K562 (cell line): ENCODE results near the gene PPP4R1. TPM values are rescaled to one million over a fixed set of nuclear protein-coding genes. Genes with fewer than 3 reads are reported as not detected.
A peak's percentile ranks its signal among the peaks of the same experiment; 100 is the strongest.

Experiments used
- ATAC-seq: fragments of 200-7000 bp; cut with Tn5 transposase; 3 replicates; pipeline ENCODE4 v1.9.1; 2020; ENCODE audit warnings: moderate library complexity
- BruUV-seq: library from RNA; stranded (reverse); fragments of 400-500 nt; replicated peaks from 2 replicates; lab custom pipeline; 2021; lab: Mats Ljungman, UMichigan
- CTCF ChIA-PET: fragments of 300-600 bp; formaldehyde crosslinking; extraction: SDS; loops from one replicate; lab custom pipeline; 2021; ENCODE audit warnings: low intra/inter-chr PET ratio; lab: Yijun Ruan, JAX
- POLR2A ChIA-PET: fragments of 300-600, 350-650 bp; sonication (Branson Sonifier 250); formaldehyde crosslinking; extraction: SDS; loops from one replicate; lab custom pipeline; 2021; ENCODE audit warnings: antibody characterized with exemption, inconsistent platforms; lab: Yijun Ruan, JAX
- DNase-seq, 4 experiments: peaks; one replicate each; pipeline versions ENCODE4 v3.0.0 to v3.0.0-alpha.2; 2011 to 2018; ENCODE audit warnings: low spot score in 3 of 4, mixed read lengths in 3 of 4; ENCODE audit errors: extremely low read depth in 1 of 4
- FAIRE-seq: peaks from 2 replicates; lab custom pipeline; 2011; peaks lifted over from hg19 to GRCh38; lab: Jason Lieb, UNC
- H2AFZ ChIP-seq: 2 replicates; pipeline ENCODE4 v1.6.0; 2011; ENCODE audit warnings: low read depth, low read length, control low read depth, inconsistent platforms
- H3K27ac ChIP-seq: fragments of 200-600 bp; 3 replicates; pipeline ENCODE4 v1.8.0; 2011; ENCODE audit warnings: low read depth, mild to moderate bottlenecking, control low read depth, inconsistent platforms, low read length, moderate library complexity, mixed read lengths; ENCODE audit errors: extremely low read depth
- H3K27me3 ChIP-seq, 2 experiments: fragments of 300-600 bp in 1 of 2; 2 replicates in 1 of 2; 3 replicates in 1 of 2; pipeline versions ENCODE4 v1.6.0 to v1.8.0; 2011; ENCODE audit warnings: inconsistent platforms in 2 of 2, low read length in 2 of 2, mild to moderate bottlenecking in 1 of 2, mixed read lengths in 1 of 2, moderate library complexity in 1 of 2; ENCODE audit not compliant: control insufficient read depth in 2 of 2, insufficient read depth in 2 of 2
- H3K36me3 ChIP-seq: fragments of 300-600 bp; 3 replicates; pipeline ENCODE4 v1.8.0; 2011; ENCODE audit warnings: mild to moderate bottlenecking, low read length, inconsistent platforms; ENCODE audit not compliant: control insufficient read depth, insufficient read depth
- H3K4me1 ChIP-seq, 2 experiments: fragments of 200-600 bp in 1 of 2; replicated peaks in 1 of 2; 2 replicates in 1 of 2; 3 replicates in 1 of 2; pipeline versions ENCODE4 v1.5.1 to v1.8.0; 2011; ENCODE audit warnings: inconsistent platforms in 2 of 2, low read length in 2 of 2, mild to moderate bottlenecking in 1 of 2, mixed read lengths in 1 of 2, moderate library complexity in 1 of 2; ENCODE audit not compliant: control insufficient read depth in 2 of 2, insufficient read depth in 2 of 2
- H3K4me2 ChIP-seq: 2 replicates; pipeline ENCODE4 v1.6.1; 2011; ENCODE audit warnings: low read length, control low read depth, inconsistent platforms, mixed read lengths; ENCODE audit not compliant: insufficient read depth
- H3K4me3 ChIP-seq: fragments of 200-600 bp; sonication (generic), shearing (Covaris generic); 2 replicates; pipeline ENCODE4 v1.5.1; 2016; ENCODE audit warnings: control low read depth, inconsistent platforms
- H3K79me2 ChIP-seq: fragments of 200-600 bp; 3 replicates; pipeline ENCODE4 v1.8.0; 2011; ENCODE audit warnings: low read length, inconsistent platforms; ENCODE audit not compliant: control insufficient read depth, insufficient read depth
- H3K9ac ChIP-seq, 2 experiments: 2 replicates each; pipeline versions ENCODE4 v1.6.0 to v1.6.1; 2011; ENCODE audit warnings: low read depth in 2 of 2, low read length in 2 of 2, control low read depth in 1 of 2, inconsistent platforms in 1 of 2, mild to moderate bottlenecking in 1 of 2, mixed read lengths in 1 of 2; ENCODE audit not compliant: insufficient read depth in 1 of 2
- H3K9me1 ChIP-seq: one replicate; pipeline ENCODE4 v1.6.0; 2011; ENCODE audit warnings: inconsistent platforms, mild to moderate bottlenecking, low read length, moderate library complexity; ENCODE audit not compliant: control insufficient read depth, insufficient read depth
- H3K9me3 ChIP-seq: replicated peaks from 2 replicates; pipeline ENCODE4 v1.5.1; 2011; ENCODE audit warnings: low read depth, low read length, inconsistent platforms; ENCODE audit not compliant: control insufficient read depth, insufficient read depth
- H4K20me1 ChIP-seq: replicated peaks from 2 replicates; pipeline ENCODE4 v1.6.1; 2011; ENCODE audit warnings: low read length, inconsistent platforms, mixed read lengths; ENCODE audit not compliant: control insufficient read depth, insufficient read depth
- COPS2 ChIP-seq: fragments of 450-650 bp; conservative IDR thresholded peaks from 2 replicates; pipeline ENCODE4 v1.6.1; 2016; ENCODE audit warnings: mild to moderate bottlenecking, moderate library complexity
- ESRRA ChIP-seq: fragments of 450-650 bp; IDR thresholded peaks from 2 replicates; pipeline ENCODE4 v1.6.1; 2014; ENCODE audit warnings: low read depth, mild to moderate bottlenecking, moderate library complexity, borderline replicate concordance
- GABPB1 ChIP-seq: sonication (generic); formaldehyde crosslinking; IDR thresholded peaks from 2 replicates; pipeline ENCODE4 v1.8.0; 2022; ENCODE audit warnings: mild to moderate bottlenecking, missing genetic modification reagents
- HNRNPL ChIP-seq: fragments of 200-400 bp; formaldehyde crosslinking; IDR thresholded peaks from 2 replicates; pipeline ENCODE4 v1.6.1; 2017; ENCODE audit warnings: low read depth, mild to moderate bottlenecking, low read length
- NCOR1 ChIP-seq: fragments of 450-650 bp; IDR thresholded peaks from 2 replicates; pipeline ENCODE4 v1.6.1; 2016; ENCODE audit warnings: mild to moderate bottlenecking, moderate library complexity
- POLR2A ChIP-seq: fragments of 450-650 bp; conservative IDR thresholded peaks from 2 replicates; pipeline ENCODE4 v1.6.1; 2016
- TRIM28 ChIP-seq: fragments of 450-650 bp; IDR thresholded peaks from 2 replicates; pipeline ENCODE4 v1.6.1; 2017
- ZBED1 ChIP-seq: IDR thresholded peaks from 2 replicates; pipeline ENCODE4 v1.6.1; 2014
- ZNF707 ChIP-seq: fragments of 250-450 bp; sonication (Bioruptor Pico); conservative IDR thresholded peaks from 2 replicates; pipeline ENCODE4 v1.8.0; 2022; ENCODE audit warnings: inconsistent platforms, mild to moderate bottlenecking, moderate library complexity
- WGBS: fragments of 100-300 bp; shearing (Covaris generic); methylation state at CpG from one replicate; pipeline ENCODE4 v1.1.6; 2016; ENCODE audit warnings: low coverage, mixed read lengths; ENCODE audit not compliant: insufficient coverage; ENCODE audit errors: missing lambda C conversion rate; 5-methylcytosine and 5-hydroxymethylcytosine counted together
- in situ Hi-C: fragments of 300-500 bp; cut with MboI; formaldehyde crosslinking; loops from 4 replicates; pipeline ENCODE4 v1.15.0; 2018; ENCODE audit warnings: inconsistent platforms, mixed read lengths
- intact Hi-C: fragments of 100-400 bp; cut with micrococcal nuclease; formaldehyde crosslinking; loops from 2 replicates; pipeline ENCODE4 v1.14.2; 2022
- polyA plus RNA-seq, 8 experiments: library from polyadenylated mRNA; depleted of rRNA in 4 of 8; stranded (reverse) in 5 of 8; unstranded in 3 of 8; fragments of >200 nt; fragmentation: Nextera tagmentation in 2 of 8; fragmentation: Illumina TruSeq in 1 of 8; extraction: Ambion mirVana in 2 of 8; extraction: Trizol in 1 of 8; gene quantifications; 2 replicates each; pipeline versions ENCODE4 v1.2.1 to v1.2.3, GENCODE V29; 2011 to 2014; ENCODE audit warnings: inconsistent platforms in 1 of 8, missing spikeins in 1 of 8
- total RNA-seq, 7 experiments: library from RNA; depleted of rRNA in 6 of 7; stranded (reverse); fragments of >200 nt in 6 of 7; fragmentation: Illumina TruSeq in 2 of 7; extraction: Trizol in 2 of 7; gene quantifications; 2 replicates each; pipeline versions ENCODE4 v1.2.1 to v1.2.3, GENCODE V29; 2011 to 2021; ENCODE audit warnings: low replicate concordance in 1 of 7

The PPP4R1 gene
- total and polyA plus RNA-seq, 9 of the 15 experiments (the other 6 are each of a cell fraction or from before 2014, with no cell fraction given) = 23.5 to 136 (median 84.5) TPM

GRCh38 chr18:9659499-9660375 lies 45.4 kb upstream of the PPP4R1 start:
- ATAC-seq (peak; percentile 33; the same call in 2 of the 3 replicates), FAIRE-seq (no peak), DNase-seq (no peak)
- CTCF ChIA-PET = interaction anchor here (0.7 kb wide), 1 partner anchor 97 kb away, joined by 3 read pairs; no protein-coding TSS in a partner anchor
- Histone ChIP-seq H3K4me1 (peaks cover 4 to 8% of the 10 kb centered on the region in 2 experiments; a peak in 3 of 5 replicates), H3K36me3 (no peaks in the 10 kb centered on the region), H3K79me2 (no peaks in the 10 kb centered on the region), H3K27me3 (no peaks in the 10 kb centered on the region), H4K20me1 (no peaks in the 10 kb centered on the region), H3K9ac (no peak overlapping the region), H2AFZ (peak overlapping the region; percentile 48; the same call in 1 of the 2 replicates), H3K9me1 (no peaks in the 10 kb centered on the region), H3K9me3 (no peaks in the 10 kb centered on the region), H3K4me3 (no peak overlapping the region), H3K27ac (no peak overlapping the region), H3K4me2 (no peak overlapping the region)
- BruUV-seq = no TSS peak
- WGBS = 68% methylated on average over 24 of the region's 24 CpGs
- POLR2A ChIA-PET = interaction anchor here (0.6 to 1.5 kb wide), 2 partner anchors 84 to 115 kb away, joined by 3 read pairs; no protein-coding TSS in a partner anchor
- intact Hi-C loops = loop anchor here (5.0 kb wide), 1 partner anchor 47 kb away; the partner anchor contains the start of gene PPP4R1
- in situ Hi-C loops = no loop called here
- TF ChIP-seq ESRRA = no peak
- TF ChIP-seq ZBED1 = 0 out of 2 replicates have a peak, but pooled peaks have one; percentile 30

GRCh38 chr18:9658087-9658641 lies 43.8 kb upstream of the PPP4R1 start:
- no peak overlapping the region for H3K4me2 ChIP-seq
- FAIRE-seq (no peak), DNase-seq (no peak), ATAC-seq (no peak)
- no peaks in the 10 kb centered on the region for H3K27me3 ChIP-seq
- no peak overlapping the region for H3K9ac ChIP-seq
- TF ChIP-seq POLR2A = no peak
- TF ChIP-seq NCOR1 = no peak
- TF ChIP-seq HNRNPL = no peak
- no peak for TF ChIP-seq TRIM28
- TF ChIP-seq COPS2 = no peak
- TF ChIP-seq GABPB1 (CRISPR knock-in tag) = no peak
- no peak for TF ChIP-seq ZNF707 (CRISPR knock-in tag)
- H3K79me2 ChIP-seq = no peaks in the 10 kb centered on the region
- H3K36me3 ChIP-seq = no peaks in the 10 kb centered on the region
- 68% methylated on average over 7 of the region's 7 CpGs for WGBS
- CTCF ChIA-PET = no interaction called here
- H3K4me1 ChIP-seq = peaks cover 4 to 5% of the 10 kb centered on the region in 2 experiments; a peak in 3 of 5 replicates
- H3K9me1 ChIP-seq = no peaks in the 10 kb centered on the region
- no peak overlapping the region for H3K4me3 ChIP-seq
- POLR2A ChIA-PET = interaction anchor here (1.5 kb wide), 1 partner anchor 83 kb away, joined by 3 read pairs; no protein-coding TSS in a partner anchor
- H2AFZ ChIP-seq = peak overlapping the region; percentile 48; the same call in 1 of the 2 replicates
- BruUV-seq = no TSS peak
- in situ Hi-C loops (no loop called here), intact Hi-C loops (no loop called here)
- H4K20me1 ChIP-seq = no peaks in the 10 kb centered on the region
- H3K27ac ChIP-seq = no peak overlapping the region
- H3K9me3 ChIP-seq = no peaks in the 10 kb centered on the region
